Measurements from ENCODE around the gene CALD1.

The CALD1 gene

DNA sequence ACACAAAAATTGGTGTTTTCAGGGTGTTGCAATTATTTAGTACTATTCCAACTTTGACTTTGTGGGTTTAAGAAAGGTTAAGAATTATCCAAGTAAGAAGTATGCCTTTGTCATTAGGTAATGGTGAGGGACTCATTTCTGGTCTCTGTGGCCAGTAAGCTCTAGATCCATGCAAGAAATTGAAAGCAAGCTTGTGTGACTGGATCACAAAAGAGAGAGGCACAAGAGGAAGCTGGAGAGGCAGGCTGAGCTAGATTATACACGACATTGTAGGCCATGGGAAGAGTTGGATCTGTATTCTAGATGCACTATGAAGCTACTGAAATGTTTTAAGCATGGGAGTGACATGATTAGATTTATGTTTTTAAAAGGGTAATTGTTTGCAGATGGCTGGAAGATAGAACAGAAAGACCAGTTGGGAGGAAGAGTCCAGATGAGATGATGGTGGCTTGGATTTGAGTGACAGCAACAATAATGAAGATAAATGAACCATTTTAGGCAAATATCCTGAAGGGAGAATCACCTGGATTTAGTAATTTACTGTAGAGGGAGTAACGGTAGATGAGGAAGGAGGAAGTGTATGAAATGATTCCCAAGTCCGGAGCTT is 50.0 kb downstream of the CALD1 start:
- DNase-seq = no peak

DNA sequence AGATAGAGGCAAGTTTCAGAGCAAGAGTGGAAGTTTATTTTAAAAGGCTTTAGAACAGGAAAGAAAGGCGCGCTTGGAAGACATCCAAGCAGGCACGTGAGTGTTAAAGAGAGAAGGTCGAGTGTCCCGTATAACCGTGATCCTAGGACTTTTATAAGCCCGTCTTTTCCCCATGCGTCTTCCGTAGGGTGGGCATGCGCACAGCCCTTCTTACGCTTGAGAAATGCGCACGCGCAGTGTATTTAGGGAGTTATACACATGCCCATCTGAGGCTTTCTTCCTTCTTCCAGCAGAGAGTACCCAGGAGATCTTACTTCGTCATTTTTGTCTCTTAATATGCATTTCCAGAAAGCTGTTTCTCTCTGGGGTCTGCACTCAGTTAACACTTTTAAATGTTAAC is 52.4 kb downstream of the CALD1 start:
- DNase-seq = no peak

DNA sequence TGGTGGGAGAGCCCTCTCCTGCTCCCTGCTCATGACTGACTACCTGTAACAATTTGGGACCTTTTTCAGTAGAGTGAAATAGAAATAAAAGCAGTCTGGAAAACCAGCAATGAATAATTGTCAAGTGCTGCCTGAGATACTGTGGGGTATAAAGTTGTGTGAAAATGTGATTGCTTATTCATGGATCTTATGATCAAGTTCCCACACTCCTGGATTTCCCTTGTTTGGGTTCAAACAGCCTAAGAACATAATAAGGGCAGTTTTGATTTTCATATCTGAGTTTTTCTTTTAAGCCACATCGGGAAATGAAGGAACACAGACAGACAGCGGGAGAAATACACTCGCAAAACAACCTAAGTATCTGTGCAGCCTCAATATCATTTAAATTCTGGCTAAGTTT is 52.9 kb downstream of the CALD1 start:
- DNase-seq = no peak

DNA sequence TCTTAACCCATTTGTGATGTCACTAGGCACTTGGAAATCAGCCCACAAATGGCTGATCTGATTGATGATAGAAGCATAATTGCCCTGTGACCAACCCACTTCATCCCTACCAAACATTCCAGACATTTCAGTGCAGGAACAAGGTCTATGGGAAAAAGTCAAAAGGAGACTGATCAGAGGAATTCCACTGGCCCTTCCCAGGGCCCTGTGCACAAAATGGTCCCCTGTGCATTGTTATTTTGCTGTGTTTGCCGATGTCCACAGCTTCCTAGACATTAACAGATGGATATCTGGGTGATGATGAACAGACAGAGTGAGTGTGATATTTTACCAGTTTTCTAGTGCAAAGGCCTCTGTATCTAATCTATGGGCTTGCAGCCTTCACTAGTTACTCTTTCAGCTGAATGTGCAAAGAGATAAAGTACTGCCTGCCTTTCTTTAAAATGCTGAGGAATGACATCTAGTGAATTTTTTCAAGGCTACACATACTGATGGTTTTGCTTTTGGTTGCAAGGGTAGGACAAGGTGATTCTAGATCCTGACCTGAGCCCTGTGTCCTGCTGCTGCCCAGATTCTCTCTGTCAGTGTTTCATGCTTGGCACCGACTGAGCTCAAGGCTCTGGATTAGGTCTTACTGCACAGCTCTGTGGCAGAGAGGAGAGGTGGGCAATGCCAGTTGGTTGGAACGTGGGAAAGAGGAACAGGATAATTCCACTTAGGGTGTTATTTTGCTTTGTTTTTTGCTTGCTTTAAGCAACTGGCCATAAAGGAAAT is 55.4 kb downstream of the CALD1 start:
- no peak for DNase-seq

DNA sequence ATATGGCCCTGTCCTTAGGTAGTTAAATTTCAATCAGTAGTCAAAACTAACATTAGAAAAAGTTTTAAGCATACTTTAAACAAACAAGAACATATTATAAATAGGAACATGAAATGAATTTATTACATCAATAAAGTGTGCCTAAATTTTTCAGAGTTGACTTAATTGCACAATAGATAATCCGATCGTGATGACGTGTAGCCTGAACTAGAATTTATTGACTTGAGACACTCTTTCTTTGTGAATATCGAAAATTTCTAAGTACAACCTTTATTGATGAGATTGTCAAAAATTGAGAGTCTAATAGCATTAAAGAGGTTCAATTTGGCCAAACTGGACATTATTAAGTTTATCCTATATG is 56.0 kb downstream of the CALD1 start:
- DNase-seq = no peak

DNA sequence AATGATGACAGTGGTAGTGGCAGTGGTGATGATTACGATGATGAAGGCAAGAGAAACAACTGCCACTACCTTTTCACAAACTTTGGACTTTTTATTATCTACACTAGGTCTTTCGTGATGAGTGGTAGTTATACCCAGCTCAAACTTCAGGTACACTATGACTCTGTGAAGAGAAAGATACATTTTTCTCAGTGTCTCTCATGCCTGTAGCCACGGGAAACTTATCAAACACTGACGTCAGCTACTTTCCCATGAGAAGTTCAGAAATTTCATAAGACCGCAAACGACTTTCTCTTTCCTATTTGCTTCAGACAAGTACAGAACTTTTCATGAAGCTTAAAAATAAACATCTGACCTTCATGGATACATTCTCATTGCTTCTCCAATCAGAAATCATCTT is 57.0 kb downstream of the CALD1 start:
- no peak for DNase-seq

DNA sequence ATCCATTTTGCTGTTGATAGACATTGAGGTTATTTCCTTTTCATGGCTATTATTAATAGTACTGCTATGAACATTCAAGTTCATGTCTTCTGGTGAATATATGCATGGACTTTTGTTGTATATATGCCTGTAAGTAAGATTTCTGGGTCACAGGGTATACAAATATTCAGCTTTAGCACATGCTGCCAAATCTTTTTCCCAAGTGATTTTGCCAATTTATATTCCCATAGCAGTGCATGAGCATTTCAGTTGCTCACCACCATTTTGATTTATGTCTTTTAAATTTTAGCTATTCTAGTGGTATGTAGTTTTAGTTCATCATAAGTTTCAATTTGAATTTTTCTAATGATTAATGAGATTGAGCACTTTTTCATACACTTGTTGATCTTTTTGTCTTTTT is 59.9 kb downstream of the CALD1 start:
- DNase-seq = no peak

DNA sequence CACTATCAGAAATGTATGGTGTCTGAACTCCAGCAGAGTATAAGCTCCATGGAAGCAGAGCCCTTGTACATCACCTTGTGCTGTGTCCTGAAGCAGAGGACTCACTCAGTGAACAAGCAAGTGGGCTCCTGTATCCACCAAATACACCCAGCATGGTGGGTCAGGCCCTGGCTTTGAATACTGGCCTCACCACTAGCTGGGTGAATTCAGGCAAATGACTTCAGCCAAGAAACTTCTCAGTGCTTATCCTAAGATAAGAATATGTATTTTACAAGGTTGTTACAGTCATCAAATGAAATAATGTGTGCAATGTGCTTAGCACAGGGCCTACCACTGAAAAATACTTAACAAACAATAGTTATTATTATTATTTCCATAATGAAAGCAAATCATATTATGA is 62.6 kb downstream of the CALD1 start:
- no peak for DNase-seq

DNA sequence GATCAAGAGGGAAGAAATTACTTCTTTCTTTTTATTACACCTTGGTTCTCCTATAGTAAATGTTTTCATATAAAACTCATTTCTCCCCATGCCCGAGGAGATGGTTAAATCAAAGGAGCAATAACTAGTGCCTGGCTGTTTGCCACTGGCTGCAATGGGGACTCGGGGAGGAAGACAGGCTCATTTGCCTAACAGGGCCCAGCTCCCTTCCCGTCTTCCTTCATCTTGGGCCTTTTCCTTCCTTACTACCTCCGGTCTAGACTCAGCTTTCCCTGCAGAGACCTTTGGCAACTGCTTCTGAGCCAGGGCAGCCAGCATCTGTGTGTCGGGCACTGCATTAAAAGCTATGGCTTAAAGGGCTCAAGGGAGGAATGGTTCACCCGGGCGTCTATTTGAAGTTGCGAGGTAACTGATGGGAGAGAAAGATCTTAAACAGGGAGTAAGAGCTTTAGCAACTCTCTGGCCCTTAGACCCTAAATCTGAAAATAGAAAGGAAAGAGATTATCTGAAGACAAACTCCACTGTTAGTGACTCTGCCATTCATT is 63.5 kb downstream of the CALD1 start:
- no peak for DNase-seq

DNA sequence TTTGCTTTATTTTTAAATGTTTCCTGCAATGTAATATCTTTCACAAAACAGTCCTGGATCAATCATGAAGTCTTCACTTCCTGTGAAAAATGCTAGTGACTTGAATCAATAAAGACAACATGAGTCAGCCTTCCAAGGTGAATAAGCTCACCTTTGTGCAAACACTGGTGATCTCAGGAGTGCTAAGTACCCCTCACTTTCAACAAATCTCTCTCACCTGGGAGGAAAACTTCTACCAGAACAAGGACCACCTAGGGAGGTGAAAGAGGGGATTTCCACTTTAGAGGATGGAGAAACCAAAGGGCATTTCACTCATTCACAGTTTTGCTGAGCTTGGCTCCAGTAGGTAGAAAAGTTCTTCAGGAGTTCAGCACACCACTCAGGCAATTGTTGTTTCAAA is 64.8 kb downstream of the CALD1 start:
- DNase-seq = no peak

DNA sequence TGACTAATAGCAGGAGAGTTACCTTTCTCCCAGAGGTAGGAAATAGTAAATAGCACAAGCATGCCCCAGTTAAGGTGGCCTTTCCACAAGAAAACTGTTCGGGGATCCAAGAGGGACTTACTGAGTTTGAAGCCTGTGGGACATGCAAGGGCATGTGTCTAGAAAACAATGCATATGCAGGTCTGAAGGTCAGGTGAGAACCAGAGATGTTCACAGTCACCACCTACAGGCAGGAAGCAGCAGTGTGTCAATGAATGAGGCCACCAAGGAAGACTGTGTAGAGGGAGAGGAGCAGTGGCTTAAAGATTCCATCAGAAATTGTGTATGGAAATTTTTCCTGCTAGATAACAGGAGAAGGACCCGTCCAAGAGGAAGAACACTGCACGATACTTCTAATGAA is 66.0 kb downstream of the CALD1 start:
- no peak for DNase-seq

DNA sequence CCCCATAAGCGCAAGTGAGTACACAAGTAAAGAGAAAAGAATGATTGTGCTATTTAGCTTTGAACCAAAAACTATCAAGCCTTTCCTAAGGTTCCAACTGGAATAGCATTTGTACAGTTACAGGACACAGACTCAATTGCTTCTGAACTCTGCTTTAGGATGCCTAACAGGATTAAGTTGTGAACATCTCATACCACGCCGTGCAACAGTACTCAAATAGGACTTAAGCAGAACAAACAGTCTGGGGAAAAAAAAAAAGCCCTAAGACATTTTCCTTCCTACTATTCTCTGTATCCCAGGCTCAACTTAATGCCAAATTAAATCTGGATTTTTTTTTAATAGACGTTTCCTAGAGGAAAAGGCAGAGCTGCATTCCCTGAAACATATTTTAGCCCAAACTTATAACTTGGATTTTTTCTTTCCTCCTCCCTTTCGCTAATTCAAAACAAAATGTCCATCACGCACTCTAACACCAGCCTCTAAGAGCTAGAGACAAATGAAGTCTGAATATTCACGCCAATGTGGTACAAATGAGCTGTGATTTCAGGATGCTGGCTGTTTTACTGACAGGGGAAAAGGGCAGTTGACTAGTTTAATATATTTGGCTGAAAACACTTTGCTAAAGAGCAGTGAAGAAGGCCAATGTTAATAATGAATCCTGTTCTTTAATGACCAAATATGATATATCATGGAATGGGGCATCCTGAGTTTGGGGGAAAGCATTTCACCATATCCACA is 68.6 kb downstream of the CALD1 start:
- DNase-seq = no peak

DNA sequence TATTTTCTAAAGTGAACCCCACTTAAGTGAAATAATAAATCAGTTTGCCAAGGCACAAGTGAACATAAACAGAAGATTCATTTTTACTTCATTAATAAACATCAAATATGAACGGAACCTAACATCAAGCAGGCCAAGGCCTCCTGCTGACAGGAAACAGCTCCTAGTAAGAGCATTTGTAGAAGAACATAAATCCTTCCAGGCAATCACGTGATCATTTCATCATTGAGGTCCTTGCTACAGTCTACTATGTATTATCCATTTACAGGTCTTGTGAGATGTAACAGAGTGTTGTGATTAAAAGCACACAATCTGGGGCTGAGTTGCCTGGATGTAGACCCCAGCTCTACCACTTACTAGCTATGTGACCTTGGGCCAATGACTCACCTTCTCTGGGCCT is 70.6 kb downstream of the CALD1 start:
- DNase-seq = no peak

DNA sequence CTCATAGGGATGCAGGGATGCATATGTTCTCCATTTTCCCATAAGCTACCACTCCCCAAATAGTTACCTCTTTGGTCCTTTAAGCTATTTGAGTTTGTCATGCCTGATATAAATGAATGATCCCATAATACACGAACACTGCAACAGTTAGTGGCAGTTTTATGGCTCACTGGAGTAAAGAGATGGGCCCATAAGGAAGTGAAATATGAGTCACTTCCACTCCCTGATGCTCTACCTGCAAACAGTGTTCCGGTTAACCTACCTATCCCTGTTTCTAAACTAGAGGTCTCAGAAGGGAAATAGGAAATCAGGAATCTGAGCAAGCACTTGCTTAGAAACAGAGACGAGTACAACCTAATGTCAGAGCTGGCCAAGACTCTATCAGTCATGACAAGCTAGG is 71.7 kb downstream of the CALD1 start:
- no peak for DNase-seq

DNA sequence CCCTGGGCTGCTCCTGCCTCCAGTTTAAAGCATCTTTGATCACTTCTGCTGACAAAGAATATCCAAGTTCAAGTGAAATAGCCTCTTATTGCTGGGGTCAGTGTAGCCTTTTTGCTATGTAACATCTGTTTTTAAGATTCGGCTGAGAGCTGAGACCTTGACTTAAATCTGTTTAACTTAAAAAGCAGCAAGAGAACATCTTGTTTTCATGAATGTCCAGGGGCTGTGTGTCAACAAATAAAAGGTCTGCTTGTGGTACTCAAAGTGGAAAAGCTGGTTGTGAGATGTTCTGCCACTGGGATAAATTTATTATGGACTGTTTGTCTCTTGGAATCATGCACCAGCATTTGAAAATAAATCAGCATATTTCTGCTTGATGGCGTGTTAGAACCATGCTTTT is 73.2 kb downstream of the CALD1 start:
- no peak for DNase-seq

DNA sequence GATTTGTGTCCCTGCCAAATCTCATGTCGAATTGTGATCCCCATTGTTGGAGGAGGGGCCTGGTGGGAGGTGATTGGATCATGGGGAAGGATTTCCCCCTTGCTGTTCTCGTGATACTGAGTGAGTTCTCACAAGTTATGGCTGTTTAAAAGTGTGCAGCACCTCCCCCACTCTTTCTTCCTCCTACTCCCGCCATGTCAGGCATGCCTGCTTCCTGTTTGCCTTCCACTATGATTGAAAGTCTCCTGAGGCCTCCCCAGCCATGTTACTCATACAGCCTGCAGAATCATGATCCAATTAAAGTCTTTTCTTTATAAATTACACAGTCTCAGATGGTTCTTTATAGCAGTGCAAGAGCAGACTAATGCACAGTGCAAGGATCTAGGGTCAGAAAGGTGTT is 75.4 kb downstream of the CALD1 start:
- no peak for DNase-seq

DNA sequence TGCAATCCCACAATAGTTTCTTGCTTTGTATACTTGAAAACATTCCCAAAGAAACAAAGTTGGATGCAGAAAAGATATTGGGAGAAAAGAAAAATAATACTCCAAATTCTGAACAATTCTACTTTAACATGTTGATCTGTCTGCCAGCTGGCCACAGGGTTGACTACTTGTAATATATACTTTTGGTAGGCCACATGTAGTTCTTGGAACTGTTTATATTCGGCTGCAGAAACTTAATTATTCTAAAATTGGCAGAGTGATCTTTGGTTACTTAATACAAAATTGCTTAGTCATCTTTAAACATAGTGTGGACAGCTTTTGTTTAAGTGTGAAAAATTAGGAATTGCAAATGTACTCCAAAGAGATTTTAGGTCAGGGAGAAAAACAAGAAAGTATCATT is 76.0 kb downstream of the CALD1 start:
- DNase-seq = no peak

DNA sequence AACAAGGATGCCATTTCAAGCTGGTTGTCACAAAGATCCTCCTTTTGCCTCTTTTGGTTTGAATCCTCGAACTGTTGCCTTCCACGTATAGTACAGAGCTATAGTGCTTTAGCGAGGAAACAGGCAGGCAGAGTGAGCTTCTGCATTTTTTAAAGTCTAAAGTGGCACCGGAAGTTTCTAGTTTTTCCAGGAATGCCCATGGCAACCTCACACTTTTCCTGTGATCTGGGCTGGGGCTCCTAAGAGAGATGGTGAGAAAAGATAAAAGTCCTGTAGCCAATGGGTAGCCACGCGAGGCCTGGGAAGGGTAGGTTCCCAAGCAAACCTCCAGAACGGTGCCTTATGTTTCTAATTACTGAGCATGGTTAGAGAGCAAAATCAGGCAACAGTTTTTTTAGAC is 76.7 kb downstream of the CALD1 start:
- DNase-seq = no peak

DNA sequence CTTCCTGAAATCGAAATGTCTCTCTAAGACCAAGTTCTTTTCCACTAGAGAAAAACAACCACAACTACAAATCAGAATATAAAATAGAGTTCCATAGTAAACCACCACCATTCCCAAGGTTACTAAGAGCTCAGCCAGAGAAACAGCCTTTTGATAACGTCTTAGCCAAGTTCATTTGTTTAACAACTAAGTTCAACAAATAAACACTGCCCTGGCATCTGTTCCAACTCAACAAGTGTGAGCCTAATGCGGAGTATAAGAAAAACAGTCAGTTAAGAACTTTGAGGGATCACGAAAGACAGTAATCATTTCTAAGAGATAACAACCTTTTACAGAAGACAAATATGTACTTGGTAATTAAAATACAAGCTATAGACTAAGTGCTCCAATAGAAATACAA is 77.3 kb downstream of the CALD1 start:
- no peak for DNase-seq

DNA sequence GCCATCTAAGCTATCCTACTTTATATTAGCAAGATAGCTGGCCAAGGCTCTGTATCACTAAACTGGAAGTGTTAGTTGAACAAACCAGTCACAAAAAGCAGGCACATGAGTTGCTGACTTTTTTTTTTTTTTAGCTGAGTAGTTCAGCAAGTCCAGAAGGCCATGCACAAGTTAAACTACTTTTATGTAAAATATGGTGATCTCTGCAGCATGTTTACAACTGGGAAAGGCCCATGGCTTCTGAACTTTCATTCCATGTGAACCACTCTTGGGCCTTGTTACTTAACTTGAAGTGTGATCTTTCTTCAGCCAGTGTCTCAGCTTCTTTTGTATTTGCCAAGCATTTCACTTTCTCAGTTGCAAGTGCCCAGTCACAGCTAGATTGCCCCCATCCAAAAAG is 78.5 kb downstream of the CALD1 start:
- DNase-seq = no peak

DNA sequence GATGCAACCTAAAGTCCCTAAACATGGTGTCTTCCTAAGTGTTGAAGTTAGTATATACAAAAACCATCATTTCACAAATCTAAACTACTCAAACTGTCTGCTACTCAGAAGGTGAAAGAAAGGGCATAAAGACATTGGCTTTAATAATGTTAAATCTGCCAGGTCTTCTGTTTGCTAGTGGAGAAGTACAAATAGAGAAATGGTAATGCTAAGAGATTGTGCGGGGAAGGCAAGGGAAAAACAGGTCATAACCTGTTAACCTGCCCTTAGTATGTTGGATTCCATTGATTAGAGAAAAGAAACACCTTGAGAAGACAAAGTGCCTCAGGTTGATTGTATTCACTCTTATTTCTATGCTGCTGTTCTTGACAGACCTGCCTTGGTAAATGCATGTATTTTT is 80.3 kb downstream of the CALD1 start:
- no peak for DNase-seq

DNA sequence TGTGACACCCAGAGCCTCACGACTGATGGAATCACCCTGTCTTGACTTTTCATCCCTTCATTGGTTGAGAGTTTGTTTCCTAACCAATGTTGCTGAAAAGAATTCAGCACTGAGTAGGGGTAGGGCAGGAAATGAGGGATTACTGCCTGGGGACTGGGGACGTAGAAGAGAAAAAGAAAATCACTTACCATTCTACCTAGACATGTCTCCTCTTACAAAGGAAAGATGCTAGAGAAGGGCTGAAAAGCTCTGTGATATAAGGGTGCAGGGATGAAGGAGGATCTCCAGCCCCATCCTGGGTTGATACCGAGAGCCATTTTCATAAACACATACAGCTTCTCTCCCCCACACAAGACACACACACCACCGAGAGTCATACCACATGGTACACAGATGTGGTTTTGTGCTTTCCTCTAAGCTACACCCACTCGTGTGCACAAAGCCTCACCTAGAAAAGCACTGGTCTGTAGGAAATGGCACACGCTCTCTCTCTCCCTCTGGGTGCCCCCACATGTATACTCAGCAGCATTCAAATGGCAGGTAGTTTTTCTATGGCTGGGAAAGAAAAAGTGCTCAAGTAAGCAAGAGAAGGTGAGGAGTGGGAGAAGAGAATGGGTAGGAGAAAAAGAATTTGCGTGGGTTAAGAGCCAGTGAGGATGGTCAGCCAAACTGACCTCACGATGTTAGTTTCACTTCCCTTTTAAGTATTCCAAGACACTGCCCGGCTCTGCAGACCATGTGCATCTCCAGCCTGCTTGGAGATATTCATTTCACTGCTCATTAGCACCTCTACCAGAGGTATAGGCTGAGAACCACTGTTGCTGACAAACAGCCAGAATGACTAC is 85.8 kb downstream of the CALD1 start:
- DNase-seq = peak; percentile 51

DNA sequence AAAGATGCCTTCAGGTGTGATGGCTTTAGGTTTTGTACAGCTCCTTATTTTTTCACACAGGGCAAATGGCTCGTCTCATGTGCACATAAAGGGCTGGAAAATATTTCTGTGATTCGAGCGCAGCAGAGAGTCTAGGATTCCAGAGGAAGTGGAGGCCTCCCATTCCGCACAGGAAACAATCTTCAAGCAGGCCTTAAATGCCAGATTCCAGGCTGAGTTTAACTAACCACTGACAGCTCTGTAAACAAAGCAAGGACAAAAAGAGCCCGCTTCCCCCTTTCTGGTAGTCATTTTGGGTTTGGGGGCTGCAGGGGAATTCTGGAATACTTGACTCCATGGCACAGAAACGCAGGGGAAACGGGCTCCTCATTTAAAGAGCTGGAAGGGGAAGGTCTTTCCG is 87.2 kb downstream of the CALD1 start:
- no peak for DNase-seq
